CD4-positive, alpha-beta T cell treated with Interleukin-21 for 1 hour (primary cell): Measurements from ENCODE around the gene HAL.
"Not testable (repeated sequence)": the region's sequence is repeated elsewhere in the genome, so short reads cannot be mapped to it uniquely, and the experiment has no call there.

Experiments
- DNase-seq: peaks from one replicate; pipeline ENCODE4 v3.0.0-alpha.2; 2020

HAL gene

DNA sequence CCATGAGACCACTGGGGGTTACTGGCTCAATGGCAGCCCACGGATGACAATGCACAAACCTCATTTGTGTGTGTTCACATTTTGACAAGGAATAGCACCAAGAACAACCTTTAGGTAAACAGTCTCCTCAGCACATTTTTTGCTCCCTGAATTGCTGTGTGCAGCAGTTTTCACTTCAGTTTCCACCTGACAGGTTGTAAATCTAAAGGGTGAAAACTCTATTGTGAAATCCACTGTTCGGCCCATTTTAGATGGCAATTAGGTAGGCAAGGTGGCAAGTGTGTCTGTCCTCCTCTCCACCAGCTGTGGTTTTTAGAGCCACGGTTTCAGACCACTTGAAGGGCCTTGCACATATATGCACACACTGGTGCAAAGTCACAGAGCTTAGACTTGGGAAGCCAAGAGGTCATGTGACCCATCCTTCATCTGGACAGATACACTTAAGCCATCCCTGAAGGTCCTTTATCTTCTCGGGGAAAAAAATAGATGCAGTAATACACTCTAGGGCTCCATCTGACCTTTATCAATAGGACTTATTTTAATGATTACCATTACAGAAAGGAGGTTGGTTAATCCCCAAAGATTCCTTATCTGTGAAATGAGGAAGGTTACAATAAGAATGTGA is 23.2 kb downstream of the HAL start:
- DNase-seq, result no peak

DNA sequence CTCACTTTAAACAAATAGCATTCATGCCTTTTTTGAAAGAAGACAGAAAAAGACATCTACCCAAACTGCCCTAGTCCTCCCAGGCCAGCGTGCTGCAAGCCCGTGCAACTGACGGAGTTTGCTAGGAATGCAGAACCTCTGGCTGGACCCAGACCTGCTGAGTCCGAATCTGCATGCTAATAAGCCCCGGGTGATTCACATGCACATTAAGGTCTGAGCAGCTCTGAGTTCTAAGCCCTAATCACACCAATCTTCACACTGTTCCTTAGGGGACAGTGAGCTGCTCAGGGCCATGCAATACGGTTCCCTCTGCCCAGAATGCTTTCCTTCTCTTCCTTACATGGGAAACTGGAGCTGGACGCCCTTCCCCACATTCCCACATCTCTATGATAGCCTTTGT is 25.2 kb downstream of the HAL start:
- DNase-seq, result no peak

DNA sequence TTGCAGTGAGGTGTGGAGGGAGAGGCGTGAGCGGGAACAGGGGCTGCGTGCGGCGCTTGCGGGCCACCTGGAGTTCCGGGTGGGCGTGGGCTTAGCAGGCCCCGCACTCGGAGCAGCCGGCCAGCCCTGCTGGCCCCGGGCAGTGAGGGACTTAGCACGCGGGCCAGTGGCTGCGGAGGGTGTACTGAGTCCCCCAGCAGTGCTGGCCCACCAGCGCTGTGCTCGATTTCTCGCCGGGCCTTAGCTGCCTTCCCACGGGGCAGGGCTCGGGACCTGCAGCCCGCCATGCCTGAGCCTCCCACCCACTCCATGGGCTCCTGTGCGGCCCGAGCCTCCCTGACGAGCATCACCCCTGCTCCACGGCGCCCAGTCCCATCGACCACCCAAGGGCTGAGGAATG is 27.0 kb downstream of the HAL start:
- DNase-seq, result not testable (repeated sequence)

DNA sequence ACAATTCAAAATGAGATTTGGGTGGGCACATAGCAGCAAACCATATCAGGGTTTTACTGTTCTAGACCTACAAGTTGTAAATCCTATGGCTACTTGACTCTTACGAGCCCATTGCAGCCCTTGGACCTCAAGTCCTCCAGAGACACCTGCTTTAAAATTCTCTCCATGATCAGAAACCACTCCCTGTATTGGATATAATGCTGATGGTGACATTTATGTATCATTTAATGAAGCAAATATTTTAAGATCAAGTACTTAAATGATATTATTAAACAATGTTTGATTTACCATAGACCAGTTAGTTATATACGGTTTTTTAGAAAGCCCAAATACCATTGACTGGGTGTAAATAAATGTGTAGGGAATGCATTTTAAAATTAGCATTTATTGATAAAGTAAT is 28.8 kb downstream of the HAL start:
- no peak for DNase-seq

DNA sequence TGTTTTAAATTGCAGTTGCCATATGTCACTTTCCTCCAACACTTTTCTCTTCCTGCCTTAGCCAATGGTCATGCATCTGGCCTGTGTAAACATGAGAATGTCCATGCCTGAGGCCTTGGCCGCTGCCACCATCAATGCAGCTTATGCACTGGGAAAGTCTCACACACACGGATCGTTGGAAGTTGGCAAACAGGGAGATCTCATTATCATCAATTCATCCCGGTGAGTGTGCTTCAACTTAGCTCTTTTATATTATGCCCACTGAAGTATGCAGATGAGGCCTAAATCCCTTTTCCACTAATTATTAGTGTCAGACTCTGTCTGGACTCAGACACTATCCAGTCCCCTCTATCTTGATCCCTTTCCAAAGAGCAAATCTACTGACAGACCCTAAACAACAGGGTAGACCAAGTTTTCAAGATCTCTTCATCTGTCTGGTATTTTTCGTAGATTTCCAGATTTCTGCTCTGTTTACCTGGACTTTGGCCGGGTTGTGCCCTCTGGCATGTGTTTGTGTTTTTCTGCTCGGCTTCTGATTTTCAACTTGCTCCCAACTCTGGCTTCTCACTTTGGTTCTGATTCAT is 29.8 kb downstream of the HAL start:
- no peak for DNase-seq

GRCh38 chr12:95963096-95963495 is 33.0 kb downstream of the HAL start:
- DNase-seq, result no peak

GRCh38 chr12:95962222-95962621 is 33.9 kb downstream of the HAL start:
- DNase-seq, result no peak

DNA sequence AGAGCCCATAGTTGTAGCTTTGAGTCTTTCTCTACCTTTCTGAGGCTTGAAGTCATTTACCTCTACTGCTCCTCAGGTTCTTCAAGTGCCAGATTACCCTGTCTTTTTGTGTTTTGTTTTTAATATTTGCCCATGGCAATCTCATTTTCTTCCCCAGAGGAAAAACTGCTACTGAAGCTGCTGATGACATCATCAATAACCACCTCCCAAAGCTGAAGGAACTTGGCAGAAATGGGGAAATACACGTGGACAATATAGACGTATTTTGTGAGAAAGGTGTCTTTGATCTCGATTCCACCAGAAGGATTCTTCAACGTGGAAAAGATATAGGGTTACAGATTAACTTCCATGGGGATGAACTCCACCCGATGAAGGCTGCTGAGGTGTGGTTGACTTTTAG is 35.9 kb downstream of the HAL start:
- no peak for DNase-seq

DNA sequence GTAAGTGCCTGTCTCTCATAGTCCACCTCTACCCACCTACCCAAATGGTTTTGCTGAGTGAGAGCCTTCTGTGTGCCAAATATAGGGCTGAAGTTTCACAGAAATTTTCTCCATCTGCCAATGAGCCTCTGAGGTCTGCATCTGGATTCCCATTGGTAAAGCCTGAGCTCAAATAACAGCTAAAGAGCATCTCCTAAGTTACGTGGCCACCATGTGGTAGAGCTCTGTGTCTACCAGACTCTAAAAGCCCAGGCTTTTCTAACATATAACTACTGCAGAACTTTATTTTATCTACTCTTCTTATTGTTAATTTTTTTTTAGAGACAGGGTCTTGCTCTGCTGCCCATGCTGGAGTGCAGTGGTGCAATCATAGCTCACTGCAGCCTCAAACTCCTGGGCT is 37.0 kb downstream of the HAL start:
- no peak for DNase-seq

GRCh38 chr12:95956557-95957145 is 39.5 kb downstream of the HAL start:
- DNase-seq, result no peak

GRCh38 chr12:95955549-95956159 is 40.5 kb downstream of the HAL start:
- DNase-seq, result no peak

- no peak for DNase-seq
These were observed 43.1 kb downstream of the HAL start for GRCh38 chr12:95953000-95953399.

GRCh38 chr12:95951515-95951914 is 44.6 kb downstream of the HAL start:
- no peak for DNase-seq

- DNase-seq, result no peak
These were observed 46.5 kb downstream of the HAL start for GRCh38 chr12:95949477-95950206.

GRCh38 chr12:95944108-95944704 is 51.9 kb downstream of the HAL start:
- no peak for DNase-seq

DNA sequence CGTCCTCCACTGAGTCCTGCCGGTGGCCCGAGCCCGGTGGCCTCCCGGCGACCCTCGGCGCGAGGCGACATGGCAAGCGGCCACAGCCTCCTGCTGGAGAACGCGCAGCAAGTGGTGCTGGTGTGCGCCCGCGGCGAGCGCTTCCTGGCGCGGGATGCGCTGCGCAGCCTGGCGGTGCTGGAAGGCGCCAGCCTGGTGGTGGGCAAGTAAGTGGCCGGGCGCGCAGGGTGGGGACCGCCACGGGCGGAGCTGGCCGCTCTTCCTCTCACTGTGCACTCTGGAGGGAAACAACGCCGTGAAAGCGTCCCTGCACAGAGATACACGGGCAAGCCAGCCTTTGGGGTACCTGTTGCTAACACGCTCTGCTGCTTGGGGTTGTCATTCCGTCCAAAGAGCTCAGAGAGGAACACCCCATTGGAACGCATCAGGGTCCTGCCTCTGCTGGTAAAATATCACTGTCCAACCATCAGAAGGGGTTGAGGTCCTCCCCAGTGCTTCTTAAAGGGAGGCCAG is 52.8 kb downstream of the HAL start, which contains the start of gene AMDHD1:
TSS of gene AMDHD1 (plus strand) at position 2 of the 513 bp plus-strand sequence. CDS start at position 70, 68 bp downstream.
- DNase-seq, result peak; percentile 58

- DNase-seq, result peak; percentile 86
These were observed 53.4 kb downstream of the HAL start, which contains the start of gene CCDC38 for GRCh38 chr12:95942524-95943329. TSS of gene CCDC38 (minus strand) at chr12:95942614. CDS start at chr12:95936509, 6,105 bp downstream.

GRCh38 chr12:95942101-95942523 is 54.0 kb downstream of the HAL start:
- DNase-seq, result peak; percentile 6

DNA sequence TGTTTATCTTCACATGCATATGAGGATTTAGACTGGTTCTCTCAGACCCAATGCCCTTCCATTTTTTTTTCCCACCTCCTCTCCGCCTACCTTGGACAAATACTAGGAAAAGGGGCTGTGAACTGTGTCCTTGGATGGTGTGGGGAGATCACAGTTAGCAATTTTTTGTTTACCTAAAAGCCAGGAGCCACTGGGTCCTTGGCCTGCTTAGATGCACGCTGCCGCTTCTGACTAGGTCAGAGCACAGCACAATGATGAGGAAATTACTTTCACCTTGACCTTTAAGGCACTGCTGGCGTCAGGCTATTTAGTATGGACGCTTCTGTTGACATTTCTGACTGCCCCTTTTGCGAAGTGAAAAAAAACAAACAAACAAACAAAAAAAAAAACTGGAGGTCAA is 55.6 kb downstream of the HAL start:
- no peak for DNase-seq
